ENCODE results near the gene BTBD1. TPM values are rescaled to one million over a fixed set of nuclear protein-coding genes. Genes with fewer than 3 reads are reported as not detected.

The BTBD1 gene
- 10 to 100 TPM; 46.1 to 63.8 TPM for total RNA-seq

DNA sequence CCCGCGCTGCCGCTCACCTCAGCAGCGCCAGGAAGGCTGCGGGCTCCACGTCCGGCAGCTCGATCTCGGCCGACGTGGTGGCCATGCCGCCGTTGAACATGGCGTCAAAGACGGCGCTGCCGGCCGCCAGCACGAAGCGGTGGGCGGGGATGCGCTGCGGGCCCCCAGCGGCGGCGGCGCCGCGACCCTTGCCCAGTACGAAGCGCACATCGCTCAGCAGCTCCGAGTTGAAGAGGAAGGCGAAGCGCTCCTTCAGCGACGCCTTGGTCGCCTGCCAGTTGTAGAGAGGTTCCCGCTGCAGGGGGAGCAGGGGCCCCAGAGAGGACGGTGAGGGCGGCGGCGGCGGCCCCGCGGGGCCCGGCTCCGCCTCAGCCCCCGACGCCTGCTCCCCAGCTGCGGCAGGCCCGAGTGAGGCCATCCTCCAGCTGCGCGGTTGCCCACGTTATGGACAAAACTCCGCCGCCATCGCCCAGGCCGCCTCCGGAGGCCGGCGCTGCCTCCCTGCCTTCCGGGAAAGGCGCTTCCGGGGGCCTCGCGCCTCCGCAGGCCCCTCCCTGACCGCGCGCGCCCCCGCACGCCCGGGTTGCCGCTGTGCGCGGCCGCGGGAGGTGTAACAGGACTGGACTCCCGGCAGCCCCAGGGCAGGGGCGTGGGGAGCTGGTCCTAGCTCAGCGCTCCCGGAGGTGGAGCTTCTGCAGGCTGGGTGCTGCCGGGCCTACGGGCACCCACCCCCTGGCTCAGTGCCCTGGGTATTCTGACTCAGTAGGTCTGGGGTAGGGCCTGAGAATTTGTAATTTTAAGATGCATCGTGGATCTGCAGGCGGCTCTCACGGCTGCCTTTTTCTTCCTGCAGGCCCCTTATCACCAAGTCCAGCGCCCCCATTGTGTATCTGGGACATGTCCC lies at the start of gene BTBD1:
BTBD1 (minus strand) TSS at position 519 of the 904 bp plus-strand sequence; CDS start at position 418, 101 bp downstream.
- Mint-ChIP-seq H3K9me3 (no peaks in the 10 kb centered on the region), H3K27me3 (no peaks in the 10 kb centered on the region), H3K4me3 (peak within 1 kb of the TSS; percentile 48), H3K36me3 (ENCODE audit: low read depth) (no peaks in the 10 kb centered on the region), H3K27ac (peak within 1 kb of the TSS; percentile 62), H3K4me1 (peaks cover 16% of the 10 kb centered on the region)
- peak; percentile 94 for ATAC-seq (replicated peaks)

DNA sequence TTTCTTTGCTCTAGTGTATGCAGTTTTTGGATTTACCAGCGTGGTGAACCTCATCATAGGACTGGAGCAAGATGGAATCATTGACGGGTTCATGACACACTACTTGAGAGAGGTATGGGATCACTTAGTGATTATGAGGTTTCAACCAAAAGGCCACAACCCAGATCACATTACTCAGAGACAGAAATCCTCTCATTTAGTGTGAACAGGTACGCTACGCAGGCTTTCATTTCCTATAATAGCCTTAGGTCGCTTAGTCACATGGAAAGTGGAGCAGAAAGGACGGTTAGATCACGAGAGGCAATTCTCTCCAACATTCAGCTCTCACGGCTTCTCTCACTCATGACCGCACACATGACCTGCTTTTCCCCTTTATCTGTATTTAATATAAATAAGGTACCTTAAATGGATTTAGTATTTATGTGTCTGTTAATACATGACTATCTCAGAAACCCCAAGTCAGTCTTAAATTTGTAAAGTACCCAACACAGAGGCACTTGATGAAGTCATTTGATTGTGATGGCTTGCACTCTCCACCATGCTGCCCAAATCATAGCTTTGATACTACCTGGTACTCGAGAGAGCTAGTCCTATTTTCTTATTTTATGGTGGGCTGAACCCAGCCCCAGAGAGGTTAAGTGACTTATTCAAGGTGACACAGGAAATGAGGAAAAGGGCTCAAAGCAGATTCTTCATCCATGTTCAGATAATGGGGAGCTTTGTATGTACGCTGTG lies 48.9 kb upstream of the BTBD1 start:
- Mint-ChIP-seq H3K9me3 (no peaks in the 10 kb centered on the region), H3K4me1 (peaks cover 10% of the 10 kb centered on the region), H3K36me3 (ENCODE audit: low read depth) (peaks cover 6% of the 10 kb centered on the region), H3K27ac (peak overlapping the region; percentile 78), H3K27me3 (peaks cover 5% of the 10 kb centered on the region), H3K4me3 (peak overlapping the region; percentile 15)
- peak; percentile 93 for ATAC-seq (replicated peaks)

- Mint-ChIP-seq H3K27ac (peak overlapping the region; percentile 78), H3K36me3 (ENCODE audit: low read depth) (peaks cover 6% of the 10 kb centered on the region), H3K27me3 (peaks cover 9% of the 10 kb centered on the region), H3K4me3 (peak overlapping the region; percentile 15), H3K9me3 (no peaks in the 10 kb centered on the region), H3K4me1 (peaks cover 10% of the 10 kb centered on the region)
- ATAC-seq (replicated peaks), result peak; percentile 72
Measured at GRCh38 chr15:83115410-83115809, 48.4 kb upstream of the BTBD1 start.

- H3K27ac Mint-ChIP-seq, result no peak overlapping the region
- H3K4me3 Mint-ChIP-seq, result no peak overlapping the region
- no peaks in the 10 kb centered on the region for H3K9me3 Mint-ChIP-seq
- H3K27me3 Mint-ChIP-seq, result peaks cover 13% of the 10 kb centered on the region
- H3K36me3 Mint-ChIP-seq (ENCODE audit: low read depth), result peaks cover 6% of the 10 kb centered on the region
- H3K4me1 Mint-ChIP-seq, result peaks cover 10% of the 10 kb centered on the region
- ATAC-seq (replicated peaks), result no peak
Measured at GRCh38 chr15:83114856-83115255, 47.8 kb upstream of the BTBD1 start.

GRCh38 chr15:83113881-83114674 lies 47.0 kb upstream of the BTBD1 start:
- Mint-ChIP-seq H3K27ac (no peak overlapping the region), H3K4me3 (no peak overlapping the region), H3K27me3 (peaks cover 20% of the 10 kb centered on the region), H3K9me3 (no peaks in the 10 kb centered on the region), H3K36me3 (ENCODE audit: low read depth) (peaks cover 6% of the 10 kb centered on the region), H3K4me1 (peaks cover 10% of the 10 kb centered on the region)
- no peak for ATAC-seq (replicated peaks)

DNA sequence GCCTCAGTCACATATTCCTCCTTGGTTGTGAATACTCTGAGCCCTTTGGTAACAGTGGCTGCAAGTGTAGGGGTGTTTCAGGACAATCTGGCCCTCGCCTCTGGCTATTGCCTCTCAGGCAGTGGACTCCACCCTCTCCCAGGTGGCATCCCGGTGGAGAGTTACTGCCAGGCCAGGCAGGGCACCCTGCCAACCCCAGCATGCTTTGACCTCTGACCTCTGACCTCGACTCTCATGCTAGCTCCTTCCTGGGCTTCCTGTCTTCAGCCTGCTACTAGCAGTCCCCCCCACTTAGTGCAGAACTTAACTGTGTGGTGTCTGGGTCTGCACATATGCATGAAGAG lies 45.9 kb upstream of the BTBD1 start:
- peaks cover 29% of the 10 kb centered on the region for H3K27me3 Mint-ChIP-seq
- H3K4me3 Mint-ChIP-seq, result no peak overlapping the region
- ATAC-seq (replicated peaks), result no peak
- peaks cover 10% of the 10 kb centered on the region for H3K4me1 Mint-ChIP-seq
- no peak overlapping the region for H3K27ac Mint-ChIP-seq
- no peaks in the 10 kb centered on the region for H3K9me3 Mint-ChIP-seq
- H3K36me3 Mint-ChIP-seq (ENCODE audit: low read depth), result peaks cover 6% of the 10 kb centered on the region

DNA sequence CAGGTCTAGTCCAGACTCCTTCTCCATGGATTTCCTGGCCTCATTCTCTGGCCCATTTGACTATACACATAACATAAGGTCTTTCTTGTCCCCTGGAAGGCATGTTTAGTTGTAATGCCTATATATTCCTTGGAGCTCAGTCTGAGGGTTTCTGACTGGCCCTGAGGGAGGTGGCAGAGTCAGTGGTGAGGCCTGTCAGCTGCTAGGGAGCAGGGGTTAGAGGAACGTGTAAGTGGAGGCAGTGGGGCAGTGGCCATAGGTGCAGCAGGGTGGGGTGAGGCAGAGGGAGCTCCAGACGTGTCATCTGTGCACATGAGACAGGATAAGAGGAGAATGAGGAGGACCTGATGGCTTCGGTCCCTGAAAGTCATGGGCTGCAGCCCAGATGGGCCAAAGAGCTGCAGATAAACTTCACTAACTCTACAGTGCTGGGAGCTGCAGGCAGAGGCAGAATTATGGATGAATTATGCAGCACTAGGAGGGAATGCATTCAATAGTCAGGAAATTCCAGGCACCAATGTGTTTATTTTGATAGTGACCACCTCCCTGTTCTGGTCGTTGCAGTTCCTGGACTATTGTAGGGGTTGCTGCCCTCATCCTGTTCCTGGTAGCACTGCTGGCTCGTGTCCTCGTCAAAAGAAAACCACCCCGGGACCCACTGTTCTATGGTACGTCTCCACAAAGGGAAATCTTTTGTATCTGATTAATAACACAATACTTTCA lies 45.3 kb upstream of the BTBD1 start:
- peaks cover 29% of the 10 kb centered on the region for H3K27me3 Mint-ChIP-seq
- H3K27ac Mint-ChIP-seq, result no peak overlapping the region
- peaks cover 6% of the 10 kb centered on the region for H3K36me3 Mint-ChIP-seq (ENCODE audit: low read depth)
- peaks cover 10% of the 10 kb centered on the region for H3K4me1 Mint-ChIP-seq
- ATAC-seq (replicated peaks), result no peak
- no peaks in the 10 kb centered on the region for H3K9me3 Mint-ChIP-seq
- H3K4me3 Mint-ChIP-seq, result no peak overlapping the region

GRCh38 chr15:83111149-83111548 lies 44.1 kb upstream of the BTBD1 start:
- Mint-ChIP-seq H3K4me1 (peaks cover 6% of the 10 kb centered on the region), H3K4me3 (no peak overlapping the region), H3K27me3 (peaks cover 35% of the 10 kb centered on the region), H3K27ac (no peak overlapping the region), H3K36me3 (ENCODE audit: low read depth) (peaks cover 6% of the 10 kb centered on the region), H3K9me3 (no peaks in the 10 kb centered on the region)
- ATAC-seq (replicated peaks), result no peak

- peaks cover under 1% of the 10 kb centered on the region for H3K4me1 Mint-ChIP-seq
- no peak overlapping the region for H3K27ac Mint-ChIP-seq
- H3K27me3 Mint-ChIP-seq, result peaks cover 38% of the 10 kb centered on the region
- peaks cover 3% of the 10 kb centered on the region for H3K36me3 Mint-ChIP-seq (ENCODE audit: low read depth)
- no peak overlapping the region for H3K4me3 Mint-ChIP-seq
- ATAC-seq (replicated peaks), result no peak
- no peaks in the 10 kb centered on the region for H3K9me3 Mint-ChIP-seq
Measured at GRCh38 chr15:83110381-83110780, 43.3 kb upstream of the BTBD1 start.

DNA sequence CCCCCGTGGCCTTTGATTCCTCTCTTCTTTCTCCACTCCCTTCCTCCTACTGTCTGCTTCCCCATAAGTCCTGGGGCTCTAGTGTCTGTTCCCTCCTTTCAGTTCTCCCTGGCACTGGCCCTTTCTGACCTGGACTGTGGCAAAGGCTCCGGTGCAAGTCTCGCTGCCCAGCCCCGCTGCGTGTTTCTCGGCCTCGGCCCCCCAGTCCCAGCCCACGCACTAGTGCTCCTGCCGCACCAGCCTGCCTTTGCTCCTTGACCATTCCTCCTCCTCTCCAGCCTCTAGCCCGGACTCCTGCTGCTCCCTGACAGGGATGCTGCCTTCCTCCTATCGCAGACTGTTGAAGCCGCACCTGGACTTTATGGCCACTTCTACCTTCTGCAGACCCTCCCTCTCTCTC lies 42.5 kb upstream of the BTBD1 start:
- H3K9me3 Mint-ChIP-seq, result no peaks in the 10 kb centered on the region
- H3K27ac Mint-ChIP-seq, result no peak overlapping the region
- peaks cover 5% of the 10 kb centered on the region for H3K36me3 Mint-ChIP-seq (ENCODE audit: low read depth)
- ATAC-seq (replicated peaks), result no peak
- no peak overlapping the region for H3K4me3 Mint-ChIP-seq
- no peaks in the 10 kb centered on the region for H3K4me1 Mint-ChIP-seq
- H3K27me3 Mint-ChIP-seq, result peaks cover 40% of the 10 kb centered on the region

DNA sequence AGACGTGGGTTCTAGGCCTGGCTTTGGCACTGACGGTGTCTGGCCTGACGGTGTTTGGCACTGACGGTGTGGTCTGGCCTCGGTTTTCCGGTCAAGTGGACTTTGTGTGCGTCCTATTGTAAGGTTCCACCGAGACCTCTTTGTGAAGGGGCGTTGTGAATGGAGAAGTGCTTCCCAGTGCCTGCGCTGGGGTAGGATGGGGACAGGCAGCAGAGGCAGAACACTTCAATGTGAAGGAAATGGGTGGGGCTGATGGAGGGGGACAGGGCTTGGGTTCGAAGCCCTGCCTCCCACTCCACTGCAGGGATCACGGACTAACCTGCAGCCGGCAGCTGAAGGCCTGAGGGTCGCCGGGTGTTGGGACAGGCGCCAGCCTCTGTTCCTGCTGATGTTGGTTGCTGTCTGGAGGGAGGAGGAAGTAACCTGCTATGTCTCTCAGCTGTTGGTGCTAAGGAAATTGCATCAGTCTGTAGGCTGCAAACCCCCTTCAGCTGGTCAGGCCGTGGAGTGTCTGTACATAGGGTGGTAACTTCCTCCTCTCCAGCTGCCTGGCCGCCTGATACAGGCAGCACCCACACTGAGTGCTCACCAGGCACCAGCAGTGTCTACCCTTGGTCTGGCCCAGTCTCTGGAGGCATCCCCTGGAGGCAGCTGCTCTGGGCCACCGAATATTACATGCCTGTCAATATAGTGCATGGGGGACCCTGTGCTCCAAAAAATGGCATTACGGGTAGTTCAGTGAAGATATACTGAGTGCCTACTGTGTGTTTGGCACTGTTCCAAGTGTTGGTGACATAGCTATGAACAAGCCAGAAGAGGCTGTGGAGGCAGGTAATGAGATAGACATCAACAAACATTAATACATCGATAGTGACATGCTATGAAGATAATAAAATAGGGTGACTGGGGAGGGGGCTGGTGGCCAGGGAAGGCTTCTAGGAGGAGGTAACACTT lies 41.5 kb upstream of the BTBD1 start:
- Mint-ChIP-seq H3K36me3 (ENCODE audit: low read depth) (peaks cover 5% of the 10 kb centered on the region), H3K27me3 (peaks cover 49% of the 10 kb centered on the region), H3K27ac (no peak overlapping the region), H3K4me1 (no peaks in the 10 kb centered on the region), H3K4me3 (peak overlapping the region; percentile 72), H3K9me3 (no peaks in the 10 kb centered on the region)
- peak; percentile 47 for ATAC-seq (replicated peaks)

DNA sequence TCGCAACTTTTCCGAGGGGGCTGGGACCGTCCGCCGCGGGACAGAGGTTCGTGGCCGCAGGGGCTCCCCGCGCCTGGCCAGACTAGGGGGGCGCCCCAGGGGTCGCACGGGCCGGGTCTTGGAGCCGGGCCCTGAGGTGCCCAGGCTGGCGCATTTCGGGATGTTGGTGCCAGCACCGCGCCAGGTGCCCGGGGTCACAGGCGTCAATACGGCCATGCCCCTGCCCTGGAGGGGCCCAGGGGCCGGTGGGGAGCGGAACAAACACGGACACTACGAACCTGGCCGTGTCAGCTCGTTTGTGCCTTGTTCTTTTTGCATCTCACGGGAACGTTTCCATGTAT lies 40.8 kb upstream of the BTBD1 start:
- H3K4me1 Mint-ChIP-seq, result no peaks in the 10 kb centered on the region
- peak overlapping the region; percentile 72 for H3K4me3 Mint-ChIP-seq
- H3K9me3 Mint-ChIP-seq, result no peaks in the 10 kb centered on the region
- peaks cover 49% of the 10 kb centered on the region for H3K27me3 Mint-ChIP-seq
- peaks cover 5% of the 10 kb centered on the region for H3K36me3 Mint-ChIP-seq (ENCODE audit: low read depth)
- no peak overlapping the region for H3K27ac Mint-ChIP-seq
- ATAC-seq (replicated peaks), result peak; percentile 10
